Epidermal melanocyte (primary cell): Measurements from ENCODE around the gene C2orf74.
A peak's percentile ranks its signal among the peaks of the same experiment; 100 is the strongest.
"Not testable (repeated sequence)": the region's sequence is repeated elsewhere in the genome, so short reads cannot be mapped to it uniquely, and the experiment has no call there.

ENCODE experiments used
- DNase-seq: peaks from one replicate; pipeline ENCODE4 v3.0.0; 2011; ENCODE audit warnings: low spot score; ENCODE audit not compliant: insufficient read length

C2orf74 gene

GRCh38 chr2:61173116-61173515, 11.1 kb downstream of the C2orf74 start:
- no peak for DNase-seq

GRCh38 chr2:61175036-61175435, 13.0 kb downstream of the C2orf74 start:
- no peak for DNase-seq

DNA sequence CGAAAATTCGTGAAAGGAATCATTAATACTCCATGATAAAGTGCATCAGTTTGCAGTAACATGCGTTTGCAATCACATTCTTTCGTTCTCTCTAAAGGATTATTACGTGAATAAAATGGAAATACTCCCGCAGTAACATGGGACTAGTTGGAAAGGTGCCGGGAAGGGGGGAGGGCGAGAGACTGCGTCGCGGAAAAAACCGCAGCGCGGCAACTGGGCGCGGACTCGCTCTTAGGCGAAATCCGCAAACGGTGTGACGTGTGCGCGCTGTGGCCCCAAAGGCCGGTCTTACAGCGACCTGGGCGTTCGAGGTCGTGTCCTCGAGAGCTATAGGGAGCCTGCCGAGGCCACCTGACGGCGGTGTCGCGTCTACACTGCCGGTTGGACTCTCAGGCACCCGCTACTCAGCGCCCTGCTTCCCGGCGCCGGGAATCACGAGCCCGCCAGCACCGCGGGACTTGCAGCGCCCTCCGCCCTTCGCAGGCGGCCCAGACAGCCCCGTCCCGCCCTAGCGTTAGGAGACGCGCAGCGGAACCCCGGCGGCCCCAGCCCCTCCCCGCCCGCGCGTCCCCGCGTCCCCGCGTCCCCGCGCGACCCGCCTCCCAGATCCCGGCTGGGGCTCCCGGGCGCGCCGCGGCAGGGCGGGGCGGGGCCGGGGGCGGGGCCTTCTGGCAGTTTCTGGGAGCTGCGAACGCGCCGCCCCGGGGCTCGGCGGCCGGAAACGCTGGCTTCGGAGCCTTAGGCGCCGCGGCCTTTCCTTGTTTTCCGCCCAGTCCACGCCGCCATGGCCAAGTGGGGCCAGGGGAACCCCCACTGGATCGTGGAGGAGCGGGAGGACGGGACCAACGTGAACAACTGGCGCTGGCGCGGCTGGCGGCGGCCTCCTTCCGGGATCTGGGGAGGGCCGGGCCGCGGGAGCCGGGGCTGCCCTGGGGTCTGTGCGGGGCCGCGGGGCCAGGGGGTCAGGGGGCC, 15.1 kb downstream of the C2orf74 start:
- DNase-seq: peak; percentile 97

DNA sequence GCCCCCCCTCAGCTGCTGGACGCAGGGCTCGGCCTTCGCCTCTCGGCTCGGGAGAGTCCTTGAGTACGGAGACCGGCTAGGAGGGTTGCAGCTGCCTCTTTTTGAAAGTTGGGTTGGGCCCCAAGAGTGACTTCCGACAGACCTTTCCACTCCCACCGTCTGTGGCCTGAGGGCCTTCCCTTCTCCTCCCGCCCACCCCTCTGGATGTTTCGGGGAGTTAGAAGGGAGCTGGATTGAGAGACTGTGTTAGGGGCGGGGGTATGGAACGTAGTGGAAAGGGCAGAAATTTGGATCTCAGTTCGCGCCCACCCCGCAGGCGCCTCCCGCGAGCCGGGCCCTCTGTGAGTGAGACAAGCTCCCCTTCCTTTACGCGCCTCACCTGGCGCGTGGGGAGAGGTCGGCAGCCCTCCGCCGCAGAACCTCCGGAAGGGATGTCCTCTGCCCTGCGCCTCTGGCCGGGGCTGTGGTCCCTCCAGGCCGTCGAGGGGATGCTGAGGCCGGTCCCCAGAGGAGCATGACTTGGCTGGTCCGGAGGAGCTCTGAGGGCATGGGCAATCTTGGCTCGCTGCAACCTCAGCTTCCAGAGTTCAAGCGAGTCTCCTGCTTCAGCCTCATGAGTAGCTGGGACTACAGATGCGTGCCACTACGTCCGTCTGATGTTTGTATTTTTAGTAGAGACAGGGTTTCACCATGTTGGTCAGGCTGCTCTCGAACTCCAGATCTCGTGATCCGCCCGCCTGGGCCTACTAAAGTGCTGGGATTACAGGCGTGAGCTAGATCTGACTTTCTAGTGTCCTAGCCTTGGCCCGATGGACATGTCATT, 15.9 kb downstream of the C2orf74 start:
- DNase-seq: no peak

GRCh38 chr2:61178603-61179545, 16.9 kb downstream of the C2orf74 start:
- no peak for DNase-seq

DNA sequence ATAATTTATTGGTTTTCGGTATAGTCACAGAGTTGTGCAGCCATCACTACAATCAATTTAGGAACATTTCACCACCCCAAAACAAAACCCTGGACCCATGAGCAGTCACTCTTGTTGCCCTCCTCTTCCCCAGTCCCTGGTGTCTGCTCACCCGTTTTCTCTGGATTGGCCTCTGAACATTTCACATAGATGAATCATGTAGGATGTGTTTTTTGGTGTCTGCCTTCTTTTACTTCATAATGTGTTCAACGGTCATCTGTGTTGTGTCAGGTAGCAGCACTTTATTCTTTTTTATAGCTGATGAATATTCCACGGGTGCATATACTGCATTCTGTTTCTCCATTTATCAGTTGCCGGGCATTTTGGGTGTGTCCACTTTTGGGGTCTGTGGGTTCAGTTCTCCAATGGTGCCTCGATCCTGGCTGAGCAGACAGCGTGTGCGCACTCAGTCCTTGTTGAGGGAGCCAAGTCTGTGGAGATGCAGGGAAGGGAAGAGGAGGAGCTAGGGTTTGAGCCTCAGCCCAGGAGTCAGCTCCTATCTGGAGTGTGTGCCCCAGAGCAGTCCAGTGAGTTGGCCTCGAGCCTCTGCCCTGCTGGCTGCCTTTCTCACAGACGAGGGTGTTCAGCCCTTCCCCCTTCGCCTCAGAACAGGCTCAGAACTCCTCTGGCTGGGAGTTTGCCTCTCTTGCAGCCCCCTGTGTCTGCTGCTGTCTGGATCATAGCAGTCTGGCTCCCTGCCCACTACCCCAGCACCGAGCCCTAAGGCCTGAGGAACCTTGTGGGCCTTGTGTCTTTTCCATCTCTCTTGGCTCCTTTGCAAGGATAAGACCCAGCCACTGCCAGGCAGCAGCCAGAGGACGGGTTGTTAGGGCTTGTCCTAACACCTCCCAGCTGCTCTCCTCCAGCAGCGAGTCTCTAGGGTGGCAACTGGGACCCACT, 18.0 kb downstream of the C2orf74 start:
- no peak for DNase-seq

DNA sequence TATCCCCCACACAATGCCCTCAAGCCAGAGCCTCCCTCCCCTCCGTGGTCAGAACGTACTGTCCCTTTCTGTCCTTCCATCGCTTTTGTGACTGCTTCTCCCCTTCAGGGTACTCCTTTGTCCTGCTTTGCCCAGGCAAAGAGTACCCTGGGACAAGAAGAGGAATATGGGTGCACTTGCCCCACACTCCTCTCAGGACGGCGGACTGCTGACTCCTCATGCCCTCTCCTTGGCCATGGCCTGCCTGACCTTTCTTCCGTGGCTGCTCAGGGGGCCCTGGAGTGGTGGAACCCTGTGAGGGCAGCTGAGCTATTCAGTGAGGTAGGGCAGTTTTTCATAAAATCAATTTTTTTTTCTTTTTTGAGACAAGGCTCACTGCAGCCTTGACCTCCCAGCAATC, 18.7 kb downstream of the C2orf74 start:
- DNase-seq: no peak

- no peak for DNase-seq
Measured at GRCh38 chr2:61181382-61182058, 19.5 kb downstream of the C2orf74 start.

DNA sequence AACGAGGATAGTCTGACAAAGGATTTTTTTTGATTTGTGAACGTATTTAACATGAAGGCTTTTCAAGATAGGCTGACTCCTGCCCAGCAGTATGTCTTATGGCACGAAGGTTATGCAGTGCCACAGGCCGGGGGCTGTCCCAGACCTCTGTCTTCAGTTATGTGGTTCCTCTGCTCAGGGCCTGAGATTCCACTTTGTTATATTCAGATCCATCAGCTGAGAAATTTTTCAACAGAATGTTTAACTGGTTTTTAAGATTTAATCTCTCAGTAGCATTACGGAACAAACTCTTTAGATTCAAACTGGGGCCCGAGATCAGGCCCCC, 20.0 kb downstream of the C2orf74 start:
- no peak for DNase-seq

- no peak for DNase-seq
Measured at GRCh38 chr2:61183795-61184194, 21.8 kb downstream of the C2orf74 start.

DNA sequence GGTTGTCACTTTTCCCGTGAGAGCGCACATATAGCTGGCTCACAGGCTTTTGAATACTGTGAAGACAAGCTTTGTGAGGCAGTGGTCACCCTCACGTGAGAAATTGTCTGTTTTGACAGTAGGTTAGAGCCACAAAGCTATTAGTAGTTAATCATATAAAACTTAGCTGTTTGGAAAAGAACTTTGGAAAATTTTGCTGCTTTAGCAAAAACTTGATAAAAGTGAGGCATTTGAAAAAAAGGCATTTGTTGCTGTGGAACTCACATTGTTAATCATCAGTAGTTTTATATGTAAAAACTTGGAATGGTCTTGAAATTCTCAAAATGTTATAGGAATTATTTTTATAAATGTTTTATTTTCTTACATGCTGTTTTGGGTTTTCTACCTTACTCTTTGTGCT, 22.3 kb downstream of the C2orf74 start:
- DNase-seq: no peak

GRCh38 chr2:61185231-61185728, 23.3 kb downstream of the C2orf74 start:
- DNase-seq: no peak

GRCh38 chr2:61187085-61187484, 25.1 kb downstream of the C2orf74 start:
- DNase-seq: no peak

DNA sequence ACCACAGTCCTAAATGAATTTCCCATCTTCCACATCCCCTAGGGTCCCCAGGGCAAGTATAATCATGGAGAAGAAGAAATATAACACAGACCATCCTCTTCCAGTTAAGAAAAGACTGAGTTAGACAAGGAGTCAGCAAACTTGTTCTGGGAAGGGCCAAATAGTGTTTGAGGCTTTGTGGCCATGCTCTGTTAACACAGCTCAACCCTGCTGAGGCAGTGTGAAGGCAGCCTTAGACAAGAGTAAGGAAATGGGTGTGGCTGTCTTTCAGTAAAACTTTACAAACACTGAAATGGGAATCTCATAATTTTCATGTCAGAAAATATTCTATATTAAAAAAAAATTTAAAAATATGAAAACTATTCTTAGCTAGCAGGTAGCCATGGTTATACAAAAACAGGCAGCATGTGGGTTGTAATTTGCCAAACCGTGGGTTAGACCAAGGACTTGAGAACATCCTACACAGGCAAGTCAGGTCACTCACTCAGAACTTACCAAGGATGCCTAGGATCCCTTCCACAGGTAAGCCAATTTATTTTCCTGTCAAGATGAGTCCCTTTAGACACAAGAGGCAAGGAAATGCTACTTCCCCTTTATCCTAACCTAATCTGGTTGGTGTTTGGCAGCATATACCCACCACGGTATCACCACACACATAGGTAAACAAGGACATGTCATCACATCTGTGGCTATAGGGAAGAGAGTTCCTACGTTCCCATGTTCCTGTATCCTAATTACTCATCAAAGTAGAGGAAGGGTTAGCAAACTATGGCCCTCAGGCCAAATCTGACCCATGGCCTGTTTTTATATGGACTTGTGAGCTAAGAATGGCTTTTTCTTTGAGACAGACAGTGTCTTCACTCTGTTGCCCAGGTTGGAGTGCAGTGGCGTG, 31.9 kb downstream of the C2orf74 start:
- no peak for DNase-seq

- DNase-seq: not testable (repeated sequence)
Measured at GRCh38 chr2:61194646-61195045, 32.7 kb downstream of the C2orf74 start.

- DNase-seq: no peak
Measured at GRCh38 chr2:61196671-61197070, 34.7 kb downstream of the C2orf74 start.

DNA sequence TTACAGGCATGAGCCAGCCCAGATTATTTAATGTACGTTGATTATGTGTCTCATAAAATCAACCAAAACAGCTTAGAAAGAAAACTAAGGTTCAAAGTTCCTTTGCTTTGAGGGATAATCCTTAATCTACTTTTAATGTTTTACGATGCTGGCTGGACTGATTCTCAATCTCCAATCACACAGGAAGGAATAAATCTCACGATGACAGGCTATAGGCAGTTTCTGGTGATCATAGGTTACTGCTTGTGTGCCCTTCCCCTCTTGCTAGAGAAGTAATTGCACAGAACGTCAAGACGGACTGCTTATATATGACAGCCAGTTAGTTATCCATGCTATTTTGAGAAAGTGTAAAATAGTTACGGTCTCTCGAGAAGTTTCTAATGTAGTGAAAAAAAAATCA, 43.1 kb downstream of the C2orf74 start:
- no peak for DNase-seq

DNA sequence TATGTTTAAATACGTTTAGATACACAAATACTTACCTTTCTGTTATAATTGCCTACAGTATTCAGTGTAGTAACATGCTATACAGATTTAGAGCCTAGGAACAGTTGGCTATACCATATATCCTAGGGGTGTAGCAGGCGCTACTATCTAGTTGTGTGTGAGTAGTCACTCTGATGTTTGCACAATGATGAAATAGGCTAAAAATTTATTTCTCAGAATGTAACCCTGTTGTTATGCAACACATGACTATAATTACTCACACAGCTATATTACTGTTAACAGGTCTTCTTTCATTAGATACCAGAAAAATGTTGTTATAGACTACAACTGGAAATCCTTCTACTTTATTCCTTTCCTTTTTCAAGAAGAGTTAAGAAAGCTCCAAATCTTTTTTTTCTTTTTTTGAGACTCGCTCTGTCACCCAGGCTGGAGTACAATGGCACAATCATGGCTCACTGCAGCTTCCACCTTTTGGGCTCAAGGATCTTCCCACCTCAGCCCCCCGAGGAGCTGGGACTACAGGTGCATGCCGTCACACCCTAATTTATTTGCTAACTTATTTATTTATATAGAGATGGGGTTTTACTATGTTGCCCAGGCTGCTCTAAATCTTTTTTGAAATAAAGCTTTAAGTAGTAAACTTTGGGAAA, 48.5 kb downstream of the C2orf74 start:
- DNase-seq: no peak
